Suprapubic skin (tissue), 4 donors: ENCODE results near the gene ASIC3.

ENCODE experiments used
- POLR2A ChIP-seq, 2 donors: fragments of 450-650 bp; IDR thresholded peaks; one replicate each; pipeline ENCODE4 v1.6.1; 2017; ENCODE audit warnings: antibody characterized with exemption in 2 of 2, mild to moderate bottlenecking in 2 of 2, moderate library complexity in 2 of 2
- POLR2AphosphoS5 ChIP-seq, 3 donors: sonication (generic); formaldehyde crosslinking; IDR thresholded peaks; one replicate each; pipeline ENCODE4 v1.6.1; 2017; ENCODE audit warnings: antibody characterized with exemption in 3 of 3

DNA sequence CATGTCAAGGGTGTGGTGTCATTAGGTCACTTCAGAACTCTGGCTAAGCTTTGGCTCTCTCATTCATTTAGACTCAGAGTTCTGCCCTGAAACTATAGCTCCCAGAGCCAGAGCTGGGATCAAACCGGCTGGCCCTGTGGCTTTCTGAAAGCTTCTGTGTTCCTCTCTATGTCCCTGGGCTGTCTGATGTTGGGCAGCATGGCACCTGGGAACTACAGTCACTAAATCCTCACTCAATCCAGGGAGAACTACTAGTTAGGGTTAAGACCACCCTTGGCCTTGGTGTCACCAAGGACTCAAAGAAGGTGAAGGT, 37.3 kb upstream of the ASIC3 start:
- TF ChIP-seq POLR2A (IDR thresholded peaks at IDR 0.05), result no peak
- TF ChIP-seq POLR2AphosphoS5 (IDR thresholded peaks at IDR 0.05), result no peak
